Gastrocnemius medialis (tissue), 4 donors: ENCODE results near the gene AGBL1. TPM values are rescaled to one million over a fixed set of nuclear protein-coding genes. Genes with fewer than 3 reads are reported as not detected.

Experiments
- ATAC-seq, 2 donors: fragments of 150-250 bp; one replicate each; pipeline ENCODE4 v1.9.1; 2016
- DNase-seq, 2 donors: peaks; one replicate each; pipeline ENCODE4 v3.0.0-alpha.2; 2019
- H3K27ac ChIP-seq, 4 donors: fragments of 200-600 bp; sonication (generic); 1 replicate in 1 of 4; 2 replicates in 3 of 4; pipeline ENCODE4 v1.5.1; 2016 to 2018; ENCODE audit warnings: mild to moderate bottlenecking in 2 of 4, moderate library complexity in 1 of 4
- H3K27me3 ChIP-seq, 3 donors: fragments of 200-600 bp; sonication (generic) in 2 of 3; 1 replicate in 1 of 3; 2 replicates in 2 of 3; pipeline versions ENCODE4 v1.5.1 to v1.6.0; 2016 to 2019; ENCODE audit warnings: mild to moderate bottlenecking in 1 of 3, moderate library complexity in 1 of 3
- H3K36me3 ChIP-seq, 2 donors: fragments of 200-600 bp; sonication (generic) in 1 of 2; one replicate each; pipeline ENCODE4 v1.5.1; 2017 to 2018
- H3K4me1 ChIP-seq, 2 donors: fragments of 200-600 bp; sonication (generic) in 1 of 2; one replicate each; pipeline ENCODE4 v1.5.1; 2016 to 2017; ENCODE audit warnings: mild to moderate bottlenecking in 2 of 2
- H3K4me3 ChIP-seq, 4 donors: fragments of 200-600 bp; sonication (generic) in 3 of 4; 1 replicate in 1 of 4; 2 replicates in 3 of 4; pipeline ENCODE4 v1.5.1; 2016 to 2019; ENCODE audit warnings: mild to moderate bottlenecking in 2 of 4
- H3K9me3 ChIP-seq, 3 donors: fragments of 200-600 bp; sonication (generic) in 2 of 3; 1 replicate in 1 of 3; 2 replicates in 2 of 3; pipeline ENCODE4 v1.5.1; 2016 to 2019
- CTCF ChIP-seq, 5 experiments: fragments of 450-650 bp in 3 of 5; fragments of 200-600 bp in 2 of 5; sonication (generic) in 2 of 5; IDR thresholded peaks in 4 of 5; conservative IDR thresholded peaks in 1 of 5; 1 replicate in 4 of 5; 2 replicates in 1 of 5; pipeline ENCODE4 v1.5.1; 2016 to 2019; ENCODE audit warnings: antibody characterized with exemption in 5 of 5, mild to moderate bottlenecking in 3 of 5, moderate library complexity in 3 of 5
- POLR2A ChIP-seq, 2 donors: fragments of 450-650 bp; IDR thresholded peaks; one replicate each; pipeline ENCODE4 v1.6.1; 2017; ENCODE audit warnings: antibody characterized with exemption in 2 of 2, mild to moderate bottlenecking in 2 of 2, moderate library complexity in 2 of 2
- in situ Hi-C, 4 donors: fragments of 200-750 bp; cut with MboI; loops; one replicate each; pipeline versions ENCODE4 v1.15.0 to v1.8.0; 2017; ENCODE audit warnings: low sequenced_read_pairs in 4 of 4
- intact Hi-C: fragments of 100-400 bp; cut with DNase I; formaldehyde crosslinking; loops from one replicate; pipeline ENCODE4 v1.15.1; 2023; ENCODE audit warnings: low total_unique reads
- total RNA-seq, 4 donors: library from RNA; depleted of rRNA; stranded (reverse); fragments of >200 nt; gene quantifications; one replicate each; pipeline versions ENCODE4 v1.1.0 to v1.2.3, GENCODE V29; 2016

Gene AGBL1
- total RNA-seq, 4 donors from 2014 or later = 3.8 to 29.7 (median 15.9) TPM

- peaks cover 23 to 36% of the 10 kb centered on the region in 2 donors for H3K4me1 ChIP-seq
- H3K4me3 ChIP-seq = no peak overlapping the region
- intact Hi-C loops (no loop called here), in situ Hi-C loops (loop anchor here in 2 of 4 donors (25.0 kb wide), 2 partner anchors 1003 to 1653 kb away; partner anchors contain the start of gene NTRK3 (in 1 of the 2))
- TF ChIP-seq POLR2A (IDR thresholded peaks at IDR 0.05) (no peak), CTCF (IDR thresholded peaks at IDR 0.05 in 4 of 5, conservative IDR thresholded peaks at IDR 0.05 in 1 of 5) (no peak)
- DNase-seq = no peak
- ATAC-seq = no peak
- H3K27ac ChIP-seq = no peak overlapping the region
- H3K36me3 ChIP-seq = no peaks in the 10 kb centered on the region
- H3K9me3 ChIP-seq = no peaks in the 10 kb centered on the region
- H3K27me3 ChIP-seq = no peaks in the 10 kb centered on the region
Measured at GRCh38 chr15:86609275-86609674, 529.6 kb downstream of the AGBL1 start.

GRCh38 chr15:86610038-86610437 is 530.4 kb downstream of the AGBL1 start:
- intact Hi-C loops (loop anchor here (5.0 kb wide), 1 partner anchor 1652 kb away; no protein-coding TSS in a partner anchor), in situ Hi-C loops (loop anchor here in 2 of 4 donors (25.0 kb wide), 2 partner anchors 1002 to 1652 kb away; partner anchors contain the start of gene NTRK3 (in 1 of the 2))
- Histone ChIP-seq H3K4me1 (peaks cover 23 to 36% of the 10 kb centered on the region in 2 donors), H3K4me3 (no peak overlapping the region), H3K36me3 (no peaks in the 10 kb centered on the region), H3K27me3 (no peaks in the 10 kb centered on the region), H3K27ac (no peak overlapping the region), H3K9me3 (no peaks in the 10 kb centered on the region)
- ATAC-seq (no peak), DNase-seq (no peak)
- no peak for TF ChIP-seq CTCF (IDR thresholded peaks at IDR 0.05 in 4 of 5, conservative IDR thresholded peaks at IDR 0.05 in 1 of 5)
- TF ChIP-seq POLR2A (IDR thresholded peaks at IDR 0.05) = no peak

- DNase-seq (peak; percentile 60 to 63), ATAC-seq (peak; percentile 99)
- no peaks in the 10 kb centered on the region for H3K9me3 ChIP-seq
- in situ Hi-C loops (loop anchor here in 2 of 4 donors (25.0 kb wide), 2 partner anchors 1001 to 1651 kb away; partner anchors contain the start of gene NTRK3 (in 1 of the 2)), intact Hi-C loops (loop anchor here (5.0 kb wide), 1 partner anchor 1651 kb away; no protein-coding TSS in a partner anchor)
- H3K36me3 ChIP-seq = no peaks in the 10 kb centered on the region
- H3K27ac ChIP-seq = peak overlapping the region; percentile 20 to 78 (median 68)
- no peaks in the 10 kb centered on the region for H3K27me3 ChIP-seq
- TF ChIP-seq POLR2A (IDR thresholded peaks at IDR 0.05) (no peak), CTCF (IDR thresholded peaks at IDR 0.05 in 4 of 5, conservative IDR thresholded peaks at IDR 0.05 in 1 of 5) (no peak)
- peaks cover 23 to 36% of the 10 kb centered on the region in 2 donors for H3K4me1 ChIP-seq
- H3K4me3 ChIP-seq = no peak overlapping the region
Measured at GRCh38 chr15:86611417-86612040, 531.9 kb downstream of the AGBL1 start.

GRCh38 chr15:86615411-86615810 is 535.7 kb downstream of the AGBL1 start:
- DNase-seq (no peak), ATAC-seq (no peak)
- H3K27me3 ChIP-seq = no peaks in the 10 kb centered on the region
- no peaks in the 10 kb centered on the region for H3K36me3 ChIP-seq
- no peak overlapping the region for H3K4me3 ChIP-seq
- in situ Hi-C loops (loop anchor here in 2 of 4 donors (25.0 kb wide), 2 partner anchors 997 to 1647 kb away; partner anchors contain the start of gene NTRK3 (in 1 of the 2)), intact Hi-C loops (no loop called here)
- H3K4me1 ChIP-seq = peaks cover 15 to 18% of the 10 kb centered on the region in 2 donors
- no peak for TF ChIP-seq CTCF (IDR thresholded peaks at IDR 0.05 in 4 of 5, conservative IDR thresholded peaks at IDR 0.05 in 1 of 5)
- no peak for TF ChIP-seq POLR2A (IDR thresholded peaks at IDR 0.05)
- H3K9me3 ChIP-seq = no peaks in the 10 kb centered on the region
- H3K27ac ChIP-seq = no peak overlapping the region
